ENCODE data around the gene AP1S2. TPM values are rescaled to one million over a fixed set of nuclear protein-coding genes. Genes with fewer than 3 reads are reported as not detected.

The AP1S2 gene
- total and polyA plus RNA-seq, 10 of the 15 experiments (the other 5 are each of a cell fraction or from before 2014, with no cell fraction given) = 25.6 to 105 (median 50.7) TPM

- no peak overlapping the region for H2AFZ ChIP-seq (ENCODE audit: control insufficient read depth, low read depth, low read length)
- no peak overlapping the region for H3K27ac ChIP-seq (ENCODE audit: control insufficient read depth, insufficient read depth)
- no peak overlapping the region for H3K9ac ChIP-seq (ENCODE audit: control insufficient read depth, insufficient read depth, low read length)
- H3K79me2 ChIP-seq (ENCODE audit: control insufficient read depth, insufficient read depth, low read length) = no peaks in the 10 kb centered on the region
- no peaks in the 10 kb centered on the region for H3K9me3 ChIP-seq (replicated peaks; ENCODE audit: control insufficient read depth, insufficient read depth, low read length)
- no peaks in the 10 kb centered on the region for H4K20me1 ChIP-seq (ENCODE audit: control insufficient read depth, insufficient read depth)
- DNase-seq (ENCODE audit: low read depth, low spot score) (no peak), ATAC-seq (no peak; the same call in 2 of the 3 replicates), FAIRE-seq (no peak)
- intact Hi-C loops (cut with micrococcal nuclease; ENCODE audit: unreplicated experiment) = no loop called here
- no peaks in the 10 kb centered on the region for H3K36me3 ChIP-seq (ENCODE audit: control insufficient read depth in 2 of 2, insufficient read depth in 2 of 2, low read length in 1 of 2)
- 93% methylated on average over 2 of the region's 2 CpGs for WGBS (ENCODE audit: insufficient coverage, insufficient replicate concordance, low lambda C conversion rate, missing lambda C conversion rate)
- SMC1A ChIA-PET (ENCODE audit: uncharacterized antibody, unreplicated experiment) = no interaction called here
- no peaks in the 10 kb centered on the region for H3K4me1 ChIP-seq (ENCODE audit: control insufficient read depth, insufficient read depth, low read length)
- CTCF ChIA-PET = no interaction called here
- peaks cover 0 to 4% of the 10 kb centered on the region in 2 experiments; a peak in 1 of 4 replicates for H3K27me3 ChIP-seq (replicated peaks in 1 of 2; ENCODE audit: control insufficient read depth in 2 of 2, insufficient read depth in 2 of 2, low read length in 1 of 2)
- H3K4me2 ChIP-seq (ENCODE audit: control insufficient read depth, insufficient read depth) = no peak overlapping the region
- in situ Hi-C loops (cut with MboI) = no loop called here
- TF ChIP-seq PAX8 (IDR thresholded peaks at IDR 0.05) = no peak
- TF ChIP-seq HDAC2 (IDR thresholded peaks at IDR 0.05) = no peak
- no peak for TF ChIP-seq IRF4 (IDR thresholded peaks at IDR 0.05; ENCODE audit: low read depth, low read length)
- TF ChIP-seq TCF3 (IDR thresholded peaks at IDR 0.05; ENCODE audit: borderline replicate concordance, insufficient read depth, low read depth, low read length) = no peak
- TF ChIP-seq GABPA (IDR thresholded peaks at IDR 0.05; ENCODE audit: low read depth) = no peak
- TF ChIP-seq MEF2B (IDR thresholded peaks at IDR 0.05; ENCODE audit: partially characterized antibody, poor library complexity, severe bottlenecking) = no peak
- TF ChIP-seq CREM (IDR thresholded peaks at IDR 0.05; ENCODE audit: low read depth) = no peak
- TF ChIP-seq SIX5 (IDR thresholded peaks at IDR 0.05; ENCODE audit: low read depth, low read length, severe bottlenecking) = no peak
- TF ChIP-seq E2F4 (IDR thresholded peaks at IDR 0.05; ENCODE audit: low read depth, low read length) = no peak
- no peak for TF ChIP-seq ZNF274 (IDR thresholded peaks at IDR 0.05; ENCODE audit: insufficient read depth, insufficient read length)
- no peak for TF ChIP-seq LARP7 (IDR thresholded peaks at IDR 0.05)
- TF ChIP-seq CBFB (IDR thresholded peaks at IDR 0.05; ENCODE audit: low read depth) = no peak
- no peak for TF ChIP-seq CBX5 (IDR thresholded peaks at IDR 0.05; ENCODE audit: low read depth)
- no peak for TF ChIP-seq NRF1 (conservative IDR thresholded peaks at IDR 0.05; ENCODE audit: low read depth, low read length)
- TF ChIP-seq MXI1 (IDR thresholded peaks at IDR 0.05; ENCODE audit: low read depth, low read length) = no peak
- RAD21 ChIA-PET (ENCODE audit: unreplicated experiment) = no interaction called here
- H3K4me3 ChIP-seq = no peak overlapping the region
- BruUV-seq (replicated peaks) = no TSS peak
- POLR2A ChIA-PET = no interaction called here
Observed at GRCh38 chrX:15890463-15890862, 35.9 kb upstream of the AP1S2 start.

All from GM12878 (cell line).